Progenitor cell of endocrine pancreas (in vitro differentiated cells): ENCODE measurements around the gene CFL1. TPM values are rescaled to one million over a fixed set of nuclear protein-coding genes. Genes with fewer than 3 reads are reported as not detected.

ENCODE experiments used
- DNase-seq: peaks from one replicate; pipeline ENCODE4 v3.0.0; 2021; ENCODE audit warnings: low spot score; ENCODE audit not compliant: unreplicated experiment
- H3K27ac Mint-ChIP-seq: 2 replicates; pipeline ENCODE4 v1.8.0; 2021; ENCODE audit warnings: mild to moderate bottlenecking, moderate library complexity, mixed read lengths
- H3K27me3 Mint-ChIP-seq: 2 replicates; pipeline ENCODE4 v1.8.0; 2021; ENCODE audit warnings: mixed read lengths
- H3K36me3 Mint-ChIP-seq: 2 replicates; pipeline ENCODE4 v1.8.0; 2022; ENCODE audit warnings: mixed read lengths; ENCODE audit not compliant: insufficient read depth
- H3K4me1 Mint-ChIP-seq: 2 replicates; pipeline ENCODE4 v1.8.0; 2021; ENCODE audit warnings: low read depth, mixed read lengths
- H3K4me3 Mint-ChIP-seq: 2 replicates; pipeline ENCODE4 v1.8.0; 2021; ENCODE audit warnings: low read depth, mild to moderate bottlenecking, moderate library complexity, mixed read lengths
- H3K9me3 Mint-ChIP-seq: 2 replicates; pipeline ENCODE4 v1.8.0; 2021; ENCODE audit warnings: low read depth, mixed read lengths
- total RNA-seq: library from RNA; stranded (reverse); gene quantifications from 2 replicates; pipeline ENCODE4 v1.2.1, GENCODE V29; 2021
- TF ChIP-seq, protein P1 (sequence below): fragments of 200-600 bp; sonication (generic); IDR thresholded peaks from one replicate; pipeline ENCODE4 v1.5.0; 2021; ENCODE audit warnings: antibody characterized with exemption, mild to moderate bottlenecking; ENCODE audit not compliant: unreplicated experiment

CFL1 gene
- total RNA-seq, 1 donor from 2014 or later = 890 TPM

DNA sequence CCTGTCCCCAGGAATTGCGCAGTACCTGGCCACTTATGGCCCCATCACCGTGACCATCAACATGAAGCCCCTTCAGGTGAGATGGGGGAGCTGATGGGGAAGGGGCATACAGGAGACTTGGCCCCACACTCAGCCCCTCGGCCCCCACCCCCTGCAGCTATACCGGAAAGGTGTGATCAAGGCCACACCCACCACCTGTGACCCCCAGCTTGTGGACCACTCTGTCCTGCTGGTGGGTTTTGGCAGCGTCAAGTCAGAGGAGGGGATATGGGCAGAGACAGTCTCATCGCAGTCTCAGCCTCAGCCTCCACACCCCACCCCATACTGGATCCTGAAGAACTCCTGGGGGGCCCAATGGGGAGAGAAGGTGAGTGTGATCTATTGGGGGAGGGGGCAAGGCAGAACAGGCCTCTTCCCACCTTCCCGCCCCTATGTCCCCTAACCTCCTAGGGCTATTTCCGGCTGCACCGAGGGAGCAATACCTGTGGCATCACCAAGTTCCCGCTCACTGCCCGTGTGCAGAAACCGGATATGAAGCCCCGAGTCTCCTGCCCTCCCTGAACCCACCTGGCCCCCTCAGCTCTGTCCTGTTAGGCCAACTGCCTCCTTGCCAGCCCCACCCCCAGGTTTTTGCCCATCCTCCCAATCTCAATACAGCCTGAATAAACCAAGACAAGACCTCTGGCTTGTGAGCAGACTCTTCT is 25.2 kb upstream of the CFL1 start:
- no peaks in the 10 kb centered on the region for H3K27me3 Mint-ChIP-seq
- H3K36me3 Mint-ChIP-seq = peaks cover 6% of the 10 kb centered on the region
- H3K27ac Mint-ChIP-seq = no peak overlapping the region
- no peak overlapping the region for H3K4me3 Mint-ChIP-seq
- no peaks in the 10 kb centered on the region for H3K9me3 Mint-ChIP-seq
- TF ChIP-seq, protein P1, sequence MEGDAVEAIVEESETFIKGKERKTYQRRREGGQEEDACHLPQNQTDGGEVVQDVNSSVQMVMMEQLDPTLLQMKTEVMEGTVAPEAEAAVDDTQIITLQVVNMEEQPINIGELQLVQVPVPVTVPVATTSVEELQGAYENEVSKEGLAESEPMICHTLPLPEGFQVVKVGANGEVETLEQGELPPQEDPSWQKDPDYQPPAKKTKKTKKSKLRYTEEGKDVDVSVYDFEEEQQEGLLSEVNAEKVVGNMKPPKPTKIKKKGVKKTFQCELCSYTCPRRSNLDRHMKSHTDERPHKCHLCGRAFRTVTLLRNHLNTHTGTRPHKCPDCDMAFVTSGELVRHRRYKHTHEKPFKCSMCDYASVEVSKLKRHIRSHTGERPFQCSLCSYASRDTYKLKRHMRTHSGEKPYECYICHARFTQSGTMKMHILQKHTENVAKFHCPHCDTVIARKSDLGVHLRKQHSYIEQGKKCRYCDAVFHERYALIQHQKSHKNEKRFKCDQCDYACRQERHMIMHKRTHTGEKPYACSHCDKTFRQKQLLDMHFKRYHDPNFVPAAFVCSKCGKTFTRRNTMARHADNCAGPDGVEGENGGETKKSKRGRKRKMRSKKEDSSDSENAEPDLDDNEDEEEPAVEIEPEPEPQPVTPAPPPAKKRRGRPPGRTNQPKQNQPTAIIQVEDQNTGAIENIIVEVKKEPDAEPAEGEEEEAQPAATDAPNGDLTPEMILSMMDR = no peak
- no peak for DNase-seq
- peaks cover 15% of the 10 kb centered on the region for H3K4me1 Mint-ChIP-seq

DNA sequence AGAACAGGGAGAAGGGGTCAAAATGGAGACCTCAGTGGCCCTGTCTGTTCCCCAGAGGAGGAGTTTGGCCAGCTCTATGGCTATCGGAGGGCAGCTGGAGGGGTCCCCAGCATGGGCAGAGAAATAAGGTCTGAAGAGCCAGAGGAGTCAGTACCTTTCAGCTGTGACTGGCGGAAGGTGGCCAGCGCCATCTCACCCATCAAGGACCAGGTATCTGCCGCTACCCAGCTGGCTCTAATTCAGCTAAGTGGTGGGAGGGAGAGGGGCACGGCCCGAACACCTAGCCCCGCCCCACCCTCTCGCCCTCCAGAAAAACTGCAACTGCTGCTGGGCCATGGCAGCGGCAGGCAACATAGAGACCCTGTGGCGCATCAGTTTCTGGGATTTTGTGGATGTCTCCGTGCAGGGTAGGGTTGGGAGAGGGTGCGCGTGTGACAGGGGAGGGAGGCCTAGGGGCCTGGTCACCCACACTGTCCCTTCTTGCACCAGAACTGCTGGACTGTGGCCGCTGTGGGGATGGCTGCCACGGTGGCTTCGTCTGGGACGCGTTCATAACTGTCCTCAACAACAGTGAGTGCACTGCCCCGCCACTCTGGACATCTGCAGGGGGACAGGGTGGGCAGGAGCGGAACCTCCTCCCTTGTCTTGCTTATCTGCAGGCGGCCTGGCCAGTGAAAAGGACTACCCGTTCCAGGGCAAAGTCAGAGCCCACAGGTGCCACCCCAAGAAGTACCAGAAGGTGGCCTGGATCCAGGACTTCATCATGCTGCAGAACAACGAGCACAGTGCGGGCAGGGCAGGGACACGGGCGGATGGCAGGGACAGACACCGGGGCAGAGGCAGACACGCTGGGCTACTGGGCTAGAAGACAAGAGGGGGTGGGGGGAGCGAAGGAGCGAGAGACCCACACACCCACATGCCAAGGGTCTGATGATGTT is 24.4 kb upstream of the CFL1 start:
- H3K4me1 Mint-ChIP-seq = peaks cover 9% of the 10 kb centered on the region
- H3K27ac Mint-ChIP-seq = no peak overlapping the region
- no peaks in the 10 kb centered on the region for H3K9me3 Mint-ChIP-seq
- peaks cover 6% of the 10 kb centered on the region for H3K36me3 Mint-ChIP-seq
- no peak for DNase-seq
- no peaks in the 10 kb centered on the region for H3K27me3 Mint-ChIP-seq
- TF ChIP-seq, protein P1 = no peak
- H3K4me3 Mint-ChIP-seq = no peak overlapping the region

DNA sequence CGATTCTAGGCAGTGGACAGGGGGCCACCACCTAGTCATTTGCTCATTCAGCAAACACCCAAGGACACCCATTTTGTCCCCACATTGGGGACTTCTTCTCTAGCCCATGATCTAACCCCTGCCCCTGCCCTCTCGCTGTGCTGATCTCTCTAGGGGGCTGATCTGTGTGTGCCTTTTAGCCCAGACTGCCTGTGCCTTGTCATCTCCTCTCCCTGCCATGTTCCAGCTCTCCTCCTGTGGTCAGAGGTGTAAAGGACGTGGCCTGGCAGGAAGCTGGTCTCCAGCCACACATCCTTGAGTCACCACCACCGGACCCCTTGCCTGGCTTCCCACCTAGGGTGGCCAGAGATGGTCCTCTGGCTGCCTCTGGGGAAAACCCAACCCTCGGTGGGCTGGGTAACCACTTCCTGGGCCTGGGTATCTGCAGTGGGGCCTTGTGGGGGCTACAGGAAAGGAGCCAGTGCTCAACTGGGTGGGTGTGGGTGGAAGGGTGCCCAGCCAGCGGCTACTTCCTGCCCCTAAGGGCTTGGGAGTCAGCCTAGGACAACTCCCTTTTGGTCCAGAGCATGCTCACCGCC is 23.0 kb upstream of the CFL1 start:
- Mint-ChIP-seq H3K27me3 (no peaks in the 10 kb centered on the region), H3K4me1 (no peaks in the 10 kb centered on the region), H3K9me3 (no peaks in the 10 kb centered on the region), H3K36me3 (peaks cover 5% of the 10 kb centered on the region), H3K4me3 (no peak overlapping the region), H3K27ac (no peak overlapping the region)
- DNase-seq = no peak
- TF ChIP-seq, protein P1 = no peak

DNA sequence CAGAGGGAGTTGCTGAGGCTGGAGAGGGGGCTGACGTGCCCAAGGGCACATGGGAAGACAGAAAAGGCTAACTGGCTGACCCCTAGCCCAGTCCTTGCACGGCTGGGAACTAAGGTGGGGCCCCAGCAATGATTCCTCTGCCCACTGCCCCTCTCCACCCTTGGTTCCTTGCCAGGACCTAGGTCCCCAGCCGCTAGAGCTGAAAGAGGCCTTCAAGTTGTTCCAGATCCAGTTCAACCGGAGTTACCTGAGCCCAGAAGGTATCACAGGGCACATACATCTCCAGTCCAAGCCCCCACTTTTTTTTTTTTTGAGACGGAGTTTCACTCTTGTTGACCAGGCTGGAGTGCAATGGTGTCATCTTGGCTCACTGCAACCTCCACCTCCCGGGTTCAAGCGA is 22.0 kb upstream of the CFL1 start:
- Mint-ChIP-seq H3K36me3 (peaks cover 5% of the 10 kb centered on the region), H3K4me3 (no peak overlapping the region), H3K9me3 (no peaks in the 10 kb centered on the region), H3K27me3 (no peaks in the 10 kb centered on the region), H3K27ac (no peak overlapping the region), H3K4me1 (no peaks in the 10 kb centered on the region)
- TF ChIP-seq, protein P1 = no peak
- DNase-seq = no peak

DNA sequence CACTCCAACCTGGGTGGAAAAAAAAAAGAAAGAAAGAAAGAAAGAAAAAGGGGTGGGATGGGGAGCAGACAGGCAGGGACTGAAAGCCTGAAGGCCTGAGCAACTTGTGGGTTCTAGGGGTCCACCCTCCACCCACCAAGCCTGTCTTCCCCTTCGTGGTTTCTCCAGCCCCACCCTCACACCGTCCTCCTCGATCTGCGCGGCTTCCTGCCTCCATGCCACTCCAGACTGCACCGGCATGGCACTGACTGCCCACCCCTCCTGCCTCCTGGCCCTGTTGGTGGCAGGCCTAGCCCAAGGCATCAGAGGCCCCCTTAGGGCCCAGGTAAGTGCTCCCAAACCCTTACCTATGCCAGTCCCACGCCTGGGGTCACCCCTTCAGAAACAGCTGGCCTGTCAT is 21.6 kb upstream of the CFL1 start, which contains the start of gene CTSW:
TSS of gene CTSW (plus strand) at position 221 of the 400 bp plus-strand sequence. CDS start at position 239, 18 bp downstream.
- DNase-seq = no peak
- Mint-ChIP-seq H3K4me3 (no peak within 1 kb of the TSS), H3K27ac (no peak within 1 kb of the TSS), H3K27me3 (no peaks in the 10 kb centered on the region), H3K9me3 (no peaks in the 10 kb centered on the region), H3K36me3 (peaks cover 3% of the 10 kb centered on the region), H3K4me1 (no peaks in the 10 kb centered on the region)
- TF ChIP-seq, protein P1 = no peak
